Activated CD8-positive, alpha-beta memory T cell treated with anti-CD3 and anti-CD28 coated beads for 48 hours (primary cell): Measurements from ENCODE around the gene MDFI.

Source experiments
- DNase-seq, 3 experiments: peaks; one replicate each; pipeline ENCODE4 v3.0.0-alpha.2; 2020; ENCODE audit warnings: low read depth in 2 of 3, low spot score in 2 of 3

The MDFI gene

DNA sequence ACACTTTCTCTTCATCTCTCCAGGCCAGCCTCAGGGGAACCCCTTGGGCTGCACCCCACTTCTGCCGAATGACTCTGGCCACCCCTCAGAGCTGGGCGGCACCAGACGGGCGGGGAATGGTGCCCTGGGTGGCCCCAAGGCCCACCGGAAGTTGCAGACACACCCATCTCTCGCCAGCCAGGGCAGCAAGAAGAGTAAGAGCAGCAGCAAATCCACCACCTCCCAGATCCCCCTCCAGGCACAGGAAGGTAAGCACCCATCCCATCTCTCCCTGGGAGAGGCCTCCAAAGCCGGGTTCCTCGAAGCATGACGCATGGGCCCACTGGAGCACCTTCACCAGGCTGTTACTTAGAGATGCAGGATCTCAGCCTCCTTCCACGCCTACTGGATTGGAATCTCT, 11.3 kb downstream of the MDFI start:
- DNase-seq: no peak

- DNase-seq: no peak
These were observed 11.9 kb downstream of the MDFI start for GRCh38 chr6:41650120-41650519.

GRCh38 chr6:41651246-41651961, 13.1 kb downstream of the MDFI start:
- DNase-seq: no peak

- no peak for DNase-seq
These were observed 13.8 kb downstream of the MDFI start for GRCh38 chr6:41651962-41652657.

- DNase-seq: no peak
These were observed 14.8 kb downstream of the MDFI start for GRCh38 chr6:41652866-41653652.

- no peak for DNase-seq
These were observed 15.4 kb downstream of the MDFI start for GRCh38 chr6:41653691-41654090.

DNA sequence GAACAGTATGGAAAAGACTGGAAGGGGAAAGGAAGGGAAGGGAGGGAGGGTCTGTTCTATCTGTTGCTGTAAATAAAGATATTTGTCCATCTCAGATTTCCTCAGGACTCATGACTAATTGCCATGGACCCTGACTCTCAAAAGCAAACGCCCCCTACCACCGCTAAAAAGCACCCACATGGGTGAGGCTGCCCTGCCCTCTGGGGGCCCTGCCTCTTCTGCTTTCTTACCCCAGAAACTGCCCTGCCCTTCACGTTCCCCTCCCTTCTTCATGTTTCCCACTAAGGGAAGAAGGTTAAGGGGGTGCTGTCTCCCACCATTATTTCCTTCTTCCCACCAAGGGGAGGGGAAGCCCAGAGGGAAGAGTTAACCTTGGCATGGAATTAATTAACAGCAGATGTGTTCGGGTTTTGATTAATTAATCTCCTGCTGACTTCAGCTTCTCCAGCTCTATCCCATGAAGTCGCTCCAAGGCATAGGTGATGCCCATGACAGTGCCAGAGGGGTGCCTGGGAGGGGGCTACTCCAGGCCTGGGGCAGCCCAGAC, 16.0 kb downstream of the MDFI start:
- no peak for DNase-seq

DNA sequence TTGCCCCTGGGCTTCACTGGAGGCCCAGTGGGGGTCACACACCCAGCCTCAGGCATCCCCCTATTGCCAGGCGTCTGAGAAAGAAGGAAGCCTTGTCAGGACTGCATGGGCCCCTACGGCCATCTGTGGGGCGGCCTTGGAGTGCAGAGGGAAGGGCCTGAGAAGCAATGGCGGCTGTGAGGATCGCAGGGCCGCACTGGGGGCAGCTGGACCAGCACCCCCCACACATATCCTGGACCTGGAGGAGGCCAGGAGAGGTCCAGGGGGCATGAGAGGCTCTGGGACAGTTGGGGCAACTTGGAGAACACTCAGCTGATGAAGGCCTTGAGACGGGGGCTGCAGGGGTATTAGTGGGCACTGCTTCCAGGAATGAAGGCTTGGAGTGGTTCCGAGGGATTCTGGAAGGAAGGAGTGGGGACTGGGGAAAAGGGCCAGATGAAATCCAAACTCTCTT, 16.5 kb downstream of the MDFI start:
- DNase-seq: no peak

GRCh38 chr6:41655176-41655575, 16.9 kb downstream of the MDFI start:
- no peak for DNase-seq

- no peak for DNase-seq
These were observed 17.4 kb downstream of the MDFI start for GRCh38 chr6:41655646-41656001.

GRCh38 chr6:41656002-41656691, 17.9 kb downstream of the MDFI start:
- no peak for DNase-seq

- DNase-seq: no peak
These were observed 19.1 kb downstream of the MDFI start for GRCh38 chr6:41657131-41658094.

DNA sequence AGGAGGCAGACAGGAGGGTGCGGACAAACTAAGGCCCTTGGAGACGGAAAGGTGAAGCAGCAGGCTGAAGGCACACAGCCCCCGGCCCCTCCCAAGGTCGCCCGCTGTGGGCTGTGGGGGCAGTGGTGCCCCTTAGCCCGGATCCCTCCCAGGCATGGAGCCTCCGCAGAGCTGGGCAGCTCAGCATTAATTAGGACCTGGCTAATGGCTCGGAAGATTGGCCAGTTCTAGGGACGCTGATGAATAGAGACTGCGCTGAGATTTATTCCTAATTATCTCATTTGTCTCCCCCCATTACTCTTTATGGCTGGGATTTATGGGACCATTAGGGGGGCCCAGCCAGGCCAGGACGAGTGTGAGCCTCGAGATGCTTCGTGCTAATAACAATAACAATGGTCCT, 20.4 kb downstream of the MDFI start:
- DNase-seq: no peak

- DNase-seq: no peak
These were observed 21.7 kb downstream of the MDFI start for GRCh38 chr6:41659935-41660334.

DNA sequence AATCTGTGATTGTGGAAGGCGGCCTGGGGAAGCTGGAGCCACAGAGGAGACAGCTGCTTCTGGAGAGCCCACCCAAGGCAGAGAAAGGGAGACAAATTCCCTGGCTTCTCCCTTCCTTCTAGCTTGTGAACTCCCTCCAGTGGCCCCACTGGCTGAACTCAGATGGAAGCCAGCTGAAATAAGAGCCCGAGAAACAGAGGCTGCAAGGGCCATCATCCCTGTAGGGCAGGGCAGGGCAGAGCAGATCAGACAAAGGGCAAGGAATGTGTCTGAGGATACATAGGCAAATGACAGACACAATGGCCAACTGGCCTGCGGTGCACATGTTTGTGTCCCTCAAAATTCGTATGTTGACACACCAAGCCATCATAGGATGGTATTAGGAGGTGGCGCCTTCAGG, 25.3 kb downstream of the MDFI start:
- no peak for DNase-seq

DNA sequence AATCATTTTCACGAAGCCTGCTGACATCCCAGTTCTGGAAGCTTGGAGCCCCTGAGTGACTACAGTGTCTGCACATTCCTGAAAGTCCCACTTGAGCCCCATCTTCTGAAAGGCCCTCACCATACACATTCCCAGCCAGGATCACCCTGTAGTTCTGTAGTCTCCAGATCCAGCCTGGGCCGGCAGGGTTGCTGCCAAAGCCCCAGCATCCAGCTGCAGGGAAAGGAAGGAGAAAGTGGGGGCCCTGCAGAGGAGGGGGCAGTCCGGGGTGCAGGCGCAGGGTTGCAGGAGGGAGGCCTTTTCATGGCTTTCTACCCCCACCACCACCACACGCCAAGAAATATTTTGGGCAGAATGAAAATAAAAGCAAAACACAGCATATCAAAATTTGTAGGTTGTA, 26.0 kb downstream of the MDFI start:
- DNase-seq: no peak

DNA sequence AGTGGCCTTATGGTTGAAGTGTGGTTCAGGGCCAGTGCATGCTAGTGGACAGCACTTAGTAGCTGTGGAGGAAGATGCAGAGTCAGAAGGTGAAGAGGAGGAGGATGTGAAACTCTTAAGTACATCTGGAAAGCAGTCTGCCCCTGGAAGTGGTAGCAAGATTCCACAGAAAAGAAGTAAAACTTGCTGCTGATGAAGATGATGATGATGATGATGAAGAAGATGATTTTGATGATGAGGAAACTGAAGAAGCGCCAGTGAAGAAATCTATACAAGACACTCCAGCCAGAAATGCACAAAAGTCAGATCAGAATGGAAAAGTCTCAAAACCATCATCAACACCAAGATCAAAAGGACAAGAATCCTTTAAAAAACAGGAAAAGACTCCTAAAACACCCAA, 28.9 kb downstream of the MDFI start:
- DNase-seq: no peak

DNA sequence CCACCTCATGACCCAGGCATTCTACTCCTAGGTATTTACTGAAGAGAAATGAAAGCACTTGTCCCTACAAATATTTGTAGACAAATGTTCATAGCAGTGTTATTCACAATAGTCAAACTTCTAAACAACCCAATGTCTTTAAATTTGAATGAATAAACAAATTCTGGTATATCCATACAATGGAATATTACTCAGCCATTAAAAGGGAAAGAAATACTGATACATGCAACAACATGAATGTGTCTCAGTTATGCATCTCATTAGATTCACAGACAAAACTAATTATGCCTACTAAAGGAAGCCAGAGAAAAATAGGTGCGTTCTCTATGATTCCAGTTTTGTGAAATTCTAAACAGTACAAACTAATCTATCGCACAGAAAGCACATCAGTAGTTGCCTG, 30.7 kb downstream of the MDFI start:
- no peak for DNase-seq

DNA sequence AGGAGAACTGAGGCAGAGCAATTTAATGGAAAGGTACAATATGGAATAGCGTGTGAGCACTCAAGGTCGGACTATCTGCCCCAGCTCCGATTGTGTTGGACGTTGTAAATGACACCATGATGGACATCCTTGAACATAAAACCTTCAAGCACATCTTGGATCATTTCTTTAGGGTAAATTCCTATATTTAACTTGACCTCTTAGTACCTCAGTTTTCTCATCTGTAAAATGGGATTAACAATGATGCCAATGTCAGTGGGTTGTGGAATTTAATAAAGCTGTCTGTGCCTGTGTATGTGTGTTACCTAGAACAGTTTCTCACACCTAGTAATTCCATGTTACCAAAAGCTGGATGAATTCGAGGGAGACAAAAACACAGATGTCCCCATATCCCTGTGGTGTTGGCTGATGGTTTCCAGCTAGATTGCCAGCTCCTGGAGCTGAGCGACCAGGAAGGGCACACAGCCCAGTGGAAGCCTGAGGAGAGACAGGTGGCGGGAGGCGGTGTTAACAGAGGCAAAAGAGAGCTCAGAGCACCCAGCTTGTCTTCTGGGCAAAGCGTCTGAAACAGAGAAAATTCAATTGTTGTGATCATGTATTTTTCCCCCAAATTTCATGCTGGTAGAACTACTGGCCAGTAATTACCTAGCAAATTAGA, 32.6 kb downstream of the MDFI start:
- DNase-seq: no peak

DNA sequence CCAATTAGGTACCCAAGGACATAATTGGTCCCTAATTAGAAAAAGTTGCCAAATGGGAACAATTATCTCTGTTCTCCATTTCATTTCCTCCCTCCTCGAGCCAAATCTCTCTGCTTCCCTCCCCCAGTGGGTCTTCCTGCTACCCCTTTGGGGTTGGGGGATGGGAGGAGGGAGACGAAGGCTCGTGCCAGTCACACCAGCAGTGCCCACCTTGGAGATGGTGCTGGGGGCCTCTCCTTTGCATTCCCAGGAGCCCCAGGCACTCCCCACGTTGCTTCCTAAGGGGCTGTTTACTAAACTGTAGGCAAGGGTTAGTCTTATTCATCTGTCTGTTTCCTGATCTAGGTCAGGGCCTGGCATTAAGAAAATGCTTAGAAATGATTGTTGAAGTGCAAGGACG, 33.1 kb downstream of the MDFI start:
- DNase-seq: no peak
